Gastroesophageal sphincter (tissue), 3 donors: ENCODE data around the gene ARHGAP26.

Experiments used
- POLR2AphosphoS5 ChIP-seq: sonication (generic); formaldehyde crosslinking; IDR thresholded peaks from one replicate; pipeline ENCODE4 v1.6.1; 2017; ENCODE audit warnings: antibody characterized with exemption
- TF ChIP-seq, protein P1 (sequence below), 4 experiments: fragments of 200-600 bp in 2 of 4; fragments of 450-650 bp in 2 of 4; sonication (generic) in 1 of 4; IDR thresholded peaks; one replicate each; pipeline ENCODE4 v1.5.1; 2017 to 2019; ENCODE audit warnings: antibody characterized with exemption in 4 of 4, mild to moderate bottlenecking in 2 of 4, moderate library complexity in 2 of 4

DNA sequence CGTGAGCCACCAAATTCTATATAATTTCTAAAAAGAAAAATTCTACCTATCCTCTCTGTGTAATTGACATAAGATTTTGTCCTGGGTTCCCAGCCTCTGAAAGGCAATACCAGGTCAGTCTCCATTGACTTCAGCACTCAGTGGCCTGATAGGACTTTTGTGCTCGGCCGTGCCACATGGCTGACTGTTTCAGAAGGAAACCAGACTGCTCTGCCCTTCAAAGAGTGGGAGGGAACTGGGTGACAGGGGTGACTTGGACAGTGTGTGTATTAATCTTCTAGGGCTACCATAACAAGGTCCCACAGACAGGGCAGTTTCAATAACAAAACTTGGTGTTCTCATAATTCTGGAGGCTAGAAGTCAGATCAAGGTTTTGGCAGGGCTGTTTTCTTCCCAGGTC, 43.0 kb downstream of the ARHGAP26 start:
- no peak for TF ChIP-seq POLR2AphosphoS5
- TF ChIP-seq, protein P1, sequence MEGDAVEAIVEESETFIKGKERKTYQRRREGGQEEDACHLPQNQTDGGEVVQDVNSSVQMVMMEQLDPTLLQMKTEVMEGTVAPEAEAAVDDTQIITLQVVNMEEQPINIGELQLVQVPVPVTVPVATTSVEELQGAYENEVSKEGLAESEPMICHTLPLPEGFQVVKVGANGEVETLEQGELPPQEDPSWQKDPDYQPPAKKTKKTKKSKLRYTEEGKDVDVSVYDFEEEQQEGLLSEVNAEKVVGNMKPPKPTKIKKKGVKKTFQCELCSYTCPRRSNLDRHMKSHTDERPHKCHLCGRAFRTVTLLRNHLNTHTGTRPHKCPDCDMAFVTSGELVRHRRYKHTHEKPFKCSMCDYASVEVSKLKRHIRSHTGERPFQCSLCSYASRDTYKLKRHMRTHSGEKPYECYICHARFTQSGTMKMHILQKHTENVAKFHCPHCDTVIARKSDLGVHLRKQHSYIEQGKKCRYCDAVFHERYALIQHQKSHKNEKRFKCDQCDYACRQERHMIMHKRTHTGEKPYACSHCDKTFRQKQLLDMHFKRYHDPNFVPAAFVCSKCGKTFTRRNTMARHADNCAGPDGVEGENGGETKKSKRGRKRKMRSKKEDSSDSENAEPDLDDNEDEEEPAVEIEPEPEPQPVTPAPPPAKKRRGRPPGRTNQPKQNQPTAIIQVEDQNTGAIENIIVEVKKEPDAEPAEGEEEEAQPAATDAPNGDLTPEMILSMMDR (IDR thresholded peaks at IDR 0.05) = no peak
